HEK293 (cell line): ENCODE results near the gene ALS2.

Experiments
- CTCF ChIA-PET: fragments of 350-600 bp; formaldehyde crosslinking; extraction: SDS; loops from one replicate; lab custom pipeline; 2021; ENCODE audit warnings: antibody characterized with exemption; lab: Yijun Ruan, JAX
- POLR2A ChIA-PET: fragments of 300-600 bp; formaldehyde crosslinking; extraction: SDS; loops from one replicate; lab custom pipeline; 2020; ENCODE audit warnings: antibody characterized with exemption, inconsistent platforms; lab: Yijun Ruan, JAX
- H3K27ac ChIP-seq: fragments of 200-500 bp; sonication (Bioruptor generic); 2 replicates; pipeline ENCODE4 v1.5.1; 2014; ENCODE audit warnings: low read depth, low read length, control low read depth, inconsistent platforms; ENCODE audit errors: extremely low read depth
- H3K36me3 ChIP-seq, 2 experiments: fragments of 200-500 bp in 1 of 2; sonication (Bioruptor generic) in 1 of 2; 1 replicate in 1 of 2; 2 replicates in 1 of 2; pipeline ENCODE4 v1.5.1; 2014 to 2017; ENCODE audit warnings: inconsistent platforms in 2 of 2, low read length in 2 of 2; ENCODE audit not compliant: control insufficient read depth in 2 of 2, insufficient read depth in 1 of 2
- H3K4me1 ChIP-seq: fragments of 200-500 bp; sonication (Bioruptor generic); 2 replicates; pipeline ENCODE4 v1.5.1; 2014; ENCODE audit warnings: mild to moderate bottlenecking, low read length, inconsistent platforms; ENCODE audit not compliant: control insufficient read depth, insufficient read depth
- H3K4me3 ChIP-seq: 2 replicates; pipeline ENCODE4 v1.5.1; 2011; ENCODE audit warnings: low read depth, mild to moderate bottlenecking, control low read depth, low read length, moderate library complexity
- H3K9me3 ChIP-seq: fragments of 200-500 bp; sonication (Bioruptor generic); 2 replicates; pipeline ENCODE4 v1.5.1; 2014; ENCODE audit warnings: low read depth, low read length, inconsistent platforms; ENCODE audit not compliant: control insufficient read depth, insufficient read depth
- ELK4 ChIP-seq: IDR thresholded peaks from 2 replicates; pipeline ENCODE4 v1.6.1; 2011; ENCODE audit warnings: mild to moderate bottlenecking, low read depth, low read length, borderline replicate concordance
- IKZF3 ChIP-seq: fragments of 450-650 bp; IDR thresholded peaks from 2 replicates; pipeline ENCODE4 v1.5.0; 2018; ENCODE audit warnings: missing biosample characterization, mild to moderate bottlenecking, missing genetic modification characterization, moderate library complexity
- KLF16 ChIP-seq: fragments of 450-650 bp; formaldehyde crosslinking; IDR thresholded peaks from 2 replicates; pipeline ENCODE4 v1.5.1; 2017; ENCODE audit warnings: missing biosample characterization, missing genetic modification characterization
- MYNN ChIP-seq: fragments of 450-650 bp; formaldehyde crosslinking; IDR thresholded peaks from 2 replicates; pipeline ENCODE4 v1.5.1; 2016; ENCODE audit warnings: missing biosample characterization, missing genetic modification characterization, borderline replicate concordance
- RBAK ChIP-seq: fragments of 450-650 bp; formaldehyde crosslinking; IDR thresholded peaks from 2 replicates; pipeline ENCODE4 v1.5.1; 2016; ENCODE audit warnings: missing biosample characterization, missing genetic modification characterization
- SALL2 ChIP-seq: fragments of 450-650 bp; formaldehyde crosslinking; IDR thresholded peaks from 2 replicates; pipeline ENCODE4 v1.5.0; 2017; ENCODE audit warnings: missing biosample characterization, mild to moderate bottlenecking, missing genetic modification characterization, borderline replicate concordance
- ZBTB20 ChIP-seq: fragments of 450-650 bp; formaldehyde crosslinking; IDR thresholded peaks from 2 replicates; pipeline ENCODE4 v1.5.1; 2016; ENCODE audit warnings: missing biosample characterization, missing genetic modification characterization
- ZFHX2 ChIP-seq: fragments of 450-650 bp; formaldehyde crosslinking; conservative IDR thresholded peaks from 2 replicates; pipeline ENCODE4 v1.5.1; 2016; ENCODE audit warnings: missing biosample characterization, missing genetic modification characterization
- ZFP69B ChIP-seq: fragments of 450-650 bp; formaldehyde crosslinking; IDR thresholded peaks from 2 replicates; pipeline ENCODE4 v1.5.1; 2016; ENCODE audit warnings: missing biosample characterization, missing genetic modification characterization
- ZNF114 ChIP-seq: fragments of 450-650 bp; formaldehyde crosslinking; IDR thresholded peaks from 2 replicates; pipeline ENCODE4 v1.5.0; 2017; ENCODE audit warnings: missing biosample characterization, missing genetic modification characterization
- ZNF175 ChIP-seq: fragments of 450-650 bp; formaldehyde crosslinking; IDR thresholded peaks from 2 replicates; pipeline ENCODE4 v1.5.1; 2016; ENCODE audit warnings: missing biosample characterization, missing genetic modification characterization
- ZNF202 ChIP-seq: fragments of 450-650 bp; formaldehyde crosslinking; IDR thresholded peaks from 2 replicates; pipeline ENCODE4 v1.5.1; 2016; ENCODE audit warnings: missing biosample characterization, missing genetic modification characterization, borderline replicate concordance
- ZNF221 ChIP-seq: fragments of 450-650 bp; formaldehyde crosslinking; IDR thresholded peaks from 2 replicates; pipeline ENCODE4 v1.5.1; 2017; ENCODE audit warnings: missing biosample characterization, missing genetic modification characterization, borderline replicate concordance
- ZNF362 ChIP-seq: fragments of 450-650 bp; formaldehyde crosslinking; IDR thresholded peaks from 2 replicates; pipeline ENCODE4 v1.5.1; 2016; ENCODE audit warnings: missing biosample characterization, missing genetic modification characterization
- ZNF398 ChIP-seq: fragments of 450-650 bp; formaldehyde crosslinking; IDR thresholded peaks from 2 replicates; pipeline ENCODE4 v1.5.1; 2017; ENCODE audit warnings: missing biosample characterization, missing genetic modification characterization
- ZNF404 ChIP-seq: fragments of 450-650 bp; formaldehyde crosslinking; IDR thresholded peaks from 2 replicates; pipeline ENCODE4 v1.5.1; 2017; ENCODE audit warnings: missing biosample characterization, missing genetic modification characterization
- ZNF473 ChIP-seq: fragments of 450-650 bp; formaldehyde crosslinking; IDR thresholded peaks from 2 replicates; pipeline ENCODE4 v1.5.1; 2017; ENCODE audit warnings: missing biosample characterization, missing genetic modification characterization
- ZNF544 ChIP-seq: fragments of 450-650 bp; formaldehyde crosslinking; IDR thresholded peaks from 2 replicates; pipeline ENCODE4 v1.5.0; 2017; ENCODE audit warnings: missing biosample characterization, missing genetic modification characterization
- ZNF560 ChIP-seq: fragments of 450-650 bp; formaldehyde crosslinking; IDR thresholded peaks from 2 replicates; pipeline ENCODE4 v1.5.1; 2017; ENCODE audit warnings: missing biosample characterization, missing genetic modification characterization, borderline replicate concordance
- ZNF561 ChIP-seq: fragments of 450-650 bp; IDR thresholded peaks from 2 replicates; pipeline ENCODE4 v1.5.1; 2018; ENCODE audit warnings: missing biosample characterization, missing genetic modification characterization, borderline replicate concordance
- ZNF580 ChIP-seq: fragments of 450-650 bp; formaldehyde crosslinking; IDR thresholded peaks from 2 replicates; pipeline ENCODE4 v1.5.1; 2016; ENCODE audit warnings: missing biosample characterization, missing genetic modification characterization
- ZNF624 ChIP-seq: fragments of 450-650 bp; formaldehyde crosslinking; IDR thresholded peaks from 2 replicates; pipeline ENCODE4 v1.5.1; 2017; ENCODE audit warnings: missing biosample characterization, missing genetic modification characterization
- ZNF654 ChIP-seq: fragments of 450-650 bp; formaldehyde crosslinking; IDR thresholded peaks from 2 replicates; pipeline ENCODE4 v1.5.1; 2016; ENCODE audit warnings: low read depth, missing biosample characterization, missing genetic modification characterization
- ZNF664 ChIP-seq: fragments of 450-650 bp; formaldehyde crosslinking; IDR thresholded peaks from 2 replicates; pipeline ENCODE4 v1.5.1; 2016; ENCODE audit warnings: missing biosample characterization, missing genetic modification characterization
- ZNF76 ChIP-seq: fragments of 450-650 bp; formaldehyde crosslinking; IDR thresholded peaks from 2 replicates; pipeline ENCODE4; 2016; ENCODE audit warnings: low read depth, missing biosample characterization, missing genetic modification characterization, borderline replicate concordance
- ZNF843 ChIP-seq: fragments of 450-650 bp; formaldehyde crosslinking; IDR thresholded peaks from 2 replicates; pipeline ENCODE4 v1.5.1; 2016; ENCODE audit warnings: missing biosample characterization, missing genetic modification characterization
- ZSCAN30 ChIP-seq: fragments of 450-650 bp; IDR thresholded peaks from 2 replicates; pipeline ENCODE4 v1.5.1; 2018; ENCODE audit warnings: missing biosample characterization, mild to moderate bottlenecking, missing genetic modification characterization, moderate library complexity

ALS2 gene

GRCh38 chr2:201795607-201796477, 15.1 kb upstream of the ALS2 start (continued):
- TF ChIP-seq ZNF362 (tag by site-specific recombination) (peak; percentile 79), ZNF664 (tag by site-specific recombination) (no peak), ZNF843 (no peak), ZNF654 (tag by site-specific recombination) (peak; percentile 84), RBAK (tag by site-specific recombination) (no peak), ZFHX2 (tag by site-specific recombination) (no peak), ZNF76 (tag by site-specific recombination) (no peak), ZNF580 (tag by site-specific recombination) (no peak), SALL2 (tag by site-specific recombination) (no peak), ZNF404 (tag by site-specific recombination) (no peak), ZNF221 (tag by site-specific recombination) (no peak), ZNF561 (tag by site-specific recombination) (no peak), ZNF114 (no peak), ZNF202 (tag by site-specific recombination) (no peak), ZNF398 (tag by site-specific recombination) (no peak), ZNF473 (no peak), ZNF544 (tag by site-specific recombination) (no peak), MYNN (tag by site-specific recombination) (no peak), ZNF624 (tag by site-specific recombination) (no peak), ZSCAN30 (tag by site-specific recombination) (no peak), ZBTB20 (tag by site-specific recombination) (no peak), ZNF560 (tag by site-specific recombination) (no peak), ZFP69B (no peak), KLF16 (tag by site-specific recombination) (no peak), IKZF3 (peak; percentile 25; the same call in 1 of the 2 replicates)

- Histone ChIP-seq H3K9me3 (no peaks in the 10 kb centered on the region), H3K27ac (no peak overlapping the region), H3K4me3 (no peak overlapping the region), H3K4me1 (no peaks in the 10 kb centered on the region), H3K36me3 (no peaks in the 10 kb centered on the region)
- TF ChIP-seq ELK4 (no peak), ZNF175 (no peak)
- CTCF ChIA-PET = interaction anchor here (0.6 to 2.4 kb wide), 6 partner anchors 58 to 400 kb away, joined by 3 to 13 read pairs (median 4); no protein-coding TSS in a partner anchor
- POLR2A ChIA-PET = no interaction called here
These were observed 13.6 kb upstream of the ALS2 start for GRCh38 chr2:201794294-201794693.
